Prostate gland (tissue), 2 donors: ENCODE data around the gene NPR3. TPM values are rescaled to one million over a fixed set of nuclear protein-coding genes. Genes with fewer than 3 reads are reported as not detected.

Experiments used
- DNase-seq: peaks from one replicate; pipeline ENCODE4 v3.0.0-alpha.2; 2019; ENCODE audit warnings: low spot score
- H3K27ac ChIP-seq, 2 donors: fragments of 200-600 bp; sonication (generic); 2 replicates each; pipeline ENCODE4 v1.5.1; 2017 to 2019
- H3K27me3 ChIP-seq: fragments of 200-600 bp; sonication (generic); replicated peaks from 2 replicates; pipeline ENCODE4 v1.5.1; 2019; ENCODE audit not compliant: insufficient read depth
- H3K36me3 ChIP-seq, 2 donors: fragments of 200-600 bp; sonication (generic); 1 replicate in 1 of 2; 2 replicates in 1 of 2; pipeline versions ENCODE4 v1.5.1 to v1.8.1; 2017 to 2019
- H3K4me1 ChIP-seq: fragments of 200-600 bp; sonication (generic); replicated peaks from 2 replicates; pipeline ENCODE4 v1.5.1; 2019
- H3K4me3 ChIP-seq, 2 donors: fragments of 200-600 bp; sonication (generic); 2 replicates each; pipeline ENCODE4 v1.5.1; 2017 to 2019
- H3K9me3 ChIP-seq: fragments of 200-600 bp; sonication (generic); 2 replicates; pipeline ENCODE4 v1.5.1; 2017
- CTCF ChIP-seq, 4 experiments: fragments of 200-600 bp in 2 of 4; fragments of 450-650 bp in 2 of 4; sonication (generic) in 2 of 4; IDR thresholded peaks; 1 replicate in 3 of 4; 2 replicates in 1 of 4; pipeline ENCODE4 v1.5.1; 2016 to 2019; ENCODE audit warnings: antibody characterized with exemption in 4 of 4, mild to moderate bottlenecking in 2 of 4, moderate library complexity in 2 of 4
- POLR2A ChIP-seq: fragments of 450-650 bp; IDR thresholded peaks from one replicate; pipeline ENCODE4 v1.6.1; 2016; ENCODE audit warnings: antibody characterized with exemption, mild to moderate bottlenecking
- POLR2AphosphoS5 ChIP-seq: sonication (generic); formaldehyde crosslinking; IDR thresholded peaks from one replicate; pipeline ENCODE4 v1.6.1; 2017; ENCODE audit warnings: antibody characterized with exemption
- WGBS: methylation state at CpG from one replicate; pipeline ENCODE4 v1.1.5; 2018; 5-methylcytosine and 5-hydroxymethylcytosine counted together
- intact Hi-C: fragments of 100-400 bp; cut with DNase I; formaldehyde crosslinking; loops from one replicate; pipeline ENCODE4 v1.14.2; 2022
- total RNA-seq, 2 donors: library from RNA; depleted of rRNA; stranded (reverse); fragments of >200 nt; gene quantifications; one replicate each; pipeline ENCODE4 v1.1.0, GENCODE V29; 2016

Gene NPR3
- total RNA-seq, 2 donors from 2014 or later, result 4.3 to 23.9 TPM

- 50% methylated on average over 1 of the region's 1 CpG for WGBS
- no peak for DNase-seq
- Histone ChIP-seq H3K4me3 (no peak overlapping the region), H3K4me1 (no peaks in the 10 kb centered on the region), H3K27ac (no peak overlapping the region), H3K27me3 (no peaks in the 10 kb centered on the region), H3K9me3 (no peaks in the 10 kb centered on the region), H3K36me3 (no peaks in the 10 kb centered on the region)
- TF ChIP-seq POLR2A (no peak), POLR2AphosphoS5 (no peak), CTCF (IDR thresholded peaks at IDR 0.05) (no peak)
- intact Hi-C loops, result no loop called here
Observed at GRCh38 chr5:32754284-32754683, 43.2 kb downstream of the NPR3 start.

- H3K36me3 ChIP-seq, result no peaks in the 10 kb centered on the region
- no peak overlapping the region for H3K4me3 ChIP-seq
- 61% methylated on average over 4 of the region's 4 CpGs for WGBS
- DNase-seq, result no peak
- H3K27ac ChIP-seq, result no peak overlapping the region
- no peaks in the 10 kb centered on the region for H3K27me3 ChIP-seq
- no peaks in the 10 kb centered on the region for H3K9me3 ChIP-seq
- no peak for TF ChIP-seq POLR2A
- TF ChIP-seq CTCF (IDR thresholded peaks at IDR 0.05), result no peak
- TF ChIP-seq POLR2AphosphoS5, result no peak
- no peaks in the 10 kb centered on the region for H3K4me1 ChIP-seq
- intact Hi-C loops, result no loop called here
Observed at GRCh38 chr5:32760091-32760509, 49.0 kb downstream of the NPR3 start.

- Histone ChIP-seq H3K4me1 (no peaks in the 10 kb centered on the region), H3K27me3 (no peaks in the 10 kb centered on the region), H3K27ac (no peak overlapping the region), H3K9me3 (no peaks in the 10 kb centered on the region), H3K4me3 (no peak overlapping the region), H3K36me3 (no peaks in the 10 kb centered on the region)
- TF ChIP-seq POLR2A (no peak), POLR2AphosphoS5 (no peak), CTCF (IDR thresholded peaks at IDR 0.05) (no peak)
- WGBS, result 79% methylated on average over 4 of the region's 4 CpGs
- no peak for DNase-seq
- intact Hi-C loops, result no loop called here
Observed at GRCh38 chr5:32765266-32765665, 54.1 kb downstream of the NPR3 start.

- no peak for DNase-seq
- Histone ChIP-seq H3K27ac (no peak overlapping the region), H3K27me3 (no peaks in the 10 kb centered on the region), H3K9me3 (no peaks in the 10 kb centered on the region), H3K36me3 (no peaks in the 10 kb centered on the region), H3K4me1 (no peaks in the 10 kb centered on the region), H3K4me3 (no peak overlapping the region)
- no peak for TF ChIP-seq CTCF (IDR thresholded peaks at IDR 0.05)
- no peak for TF ChIP-seq POLR2A
- TF ChIP-seq POLR2AphosphoS5, result no peak
- WGBS, result 76% methylated on average over 8 of the region's 8 CpGs
- intact Hi-C loops, result no loop called here
Observed at GRCh38 chr5:32767948-32768467, 56.9 kb downstream of the NPR3 start.

- TF ChIP-seq POLR2AphosphoS5 (no peak), POLR2A (no peak), CTCF (IDR thresholded peaks at IDR 0.05) (no peak)
- H3K9me3 ChIP-seq, result no peaks in the 10 kb centered on the region
- no peak overlapping the region for H3K27ac ChIP-seq
- no peak overlapping the region for H3K4me3 ChIP-seq
- intact Hi-C loops, result no loop called here
- 57% methylated on average over 8 of the region's 8 CpGs for WGBS
- H3K4me1 ChIP-seq, result no peaks in the 10 kb centered on the region
- DNase-seq, result no peak
- no peaks in the 10 kb centered on the region for H3K36me3 ChIP-seq
- H3K27me3 ChIP-seq, result no peaks in the 10 kb centered on the region
Observed at GRCh38 chr5:32769711-32770110, 58.6 kb downstream of the NPR3 start.
